Activated naive CD8-positive, alpha-beta T cell treated with anti-CD3 and anti-CD28 coated beads, Interleukin-2, amount 10 ng/mL, durations not matched to agents 7 days and 5 days (primary cell): ENCODE measurements around the gene VNN1. TPM values are rescaled to one million over a fixed set of nuclear protein-coding genes. Genes with fewer than 3 reads are reported as not detected.
A peak's percentile ranks its signal among the peaks of the same experiment; 100 is the strongest.
"Not testable (repeated sequence)": the region's sequence is repeated elsewhere in the genome, so short reads cannot be mapped to it uniquely, and the experiment has no call there.

ENCODE experiments used
- ATAC-seq: fragments of 150-1000 bp; cut with Tn5 transposase; one replicate; pipeline ENCODE4 v1.10.0; 2021; ENCODE audit warnings: low read depth, moderate library complexity
- POLR2A ChIA-PET: fragments of 350-600 bp; sonication (Branson Sonifier 250); formaldehyde crosslinking; loops from one replicate; lab custom pipeline; 2021; ENCODE audit warnings: antibody characterized with exemption; lab: Charles Lee
- DNase-seq: peaks from one replicate; pipeline ENCODE4 v3.0.0; 2021
- H3K27ac Mint-ChIP-seq: one replicate; pipeline ENCODE4 v1.8.0; 2022; ENCODE audit warnings: mild to moderate bottlenecking, mixed read lengths
- H3K27me3 Mint-ChIP-seq: one replicate; pipeline ENCODE4 v1.8.0; 2022; ENCODE audit warnings: mild to moderate bottlenecking, moderate library complexity, mixed read lengths
- H3K36me3 Mint-ChIP-seq: one replicate; pipeline ENCODE4 v1.8.0; 2021; ENCODE audit warnings: mild to moderate bottlenecking, mixed read lengths
- H3K4me1 Mint-ChIP-seq: one replicate; pipeline ENCODE4 v1.8.0; 2021; ENCODE audit warnings: mixed read lengths
- H3K4me3 Mint-ChIP-seq: one replicate; pipeline ENCODE4 v1.8.0; 2022; ENCODE audit warnings: mild to moderate bottlenecking, moderate library complexity, mixed read lengths
- H3K9me3 Mint-ChIP-seq: one replicate; pipeline ENCODE4 v1.8.0; 2021; ENCODE audit warnings: mixed read lengths
- total RNA-seq, 2 experiments: library from RNA; stranded (reverse); gene quantifications; one replicate each; pipeline ENCODE4 v1.2.3, GENCODE V29; 2021

The VNN1 gene
- total RNA-seq, 2 experiments from 2014 or later: not detected

DNA sequence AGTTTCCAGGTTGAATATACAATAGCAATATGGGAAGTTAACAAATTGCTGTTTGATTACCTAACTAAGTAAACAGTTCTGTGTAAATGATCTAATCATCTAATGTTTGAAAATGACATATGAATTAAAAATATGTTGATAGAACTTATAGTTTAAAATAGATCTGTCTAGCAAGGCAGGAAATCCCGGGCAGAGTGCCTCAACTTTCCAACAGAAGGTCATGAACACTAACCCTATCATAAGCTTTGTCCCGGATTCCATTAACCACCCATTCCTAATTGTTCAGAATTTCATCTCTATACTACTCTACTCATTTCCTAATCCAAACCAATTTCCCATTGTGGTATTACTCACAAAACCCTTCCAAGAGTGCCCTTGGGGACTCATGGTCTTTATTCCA lies 65.0 kb downstream of the VNN1 start:
- POLR2A ChIA-PET: no interaction called here
- no peak overlapping the region for H3K27ac Mint-ChIP-seq
- H3K9me3 Mint-ChIP-seq: no peaks in the 10 kb centered on the region

DNA sequence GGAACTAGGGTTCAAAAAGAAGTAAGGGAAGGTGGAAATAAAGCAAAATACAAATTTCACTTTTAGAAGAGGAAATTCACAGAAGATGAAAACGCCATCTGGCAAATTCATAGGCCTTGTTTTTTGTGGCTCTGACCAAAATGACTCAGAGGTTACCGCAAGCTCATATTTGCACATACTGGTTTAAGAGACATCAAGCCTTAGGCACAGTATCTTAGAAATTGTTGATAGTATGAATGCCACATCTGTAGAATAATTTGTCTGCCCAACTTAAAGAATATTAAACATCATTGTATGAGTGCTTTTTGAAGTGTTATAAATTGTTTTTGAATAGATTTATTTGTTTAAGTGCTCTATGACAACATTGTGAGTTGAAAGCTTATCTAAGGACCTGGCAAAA lies 65.5 kb downstream of the VNN1 start:
- peak overlapping the region; percentile 18 for H3K4me3 Mint-ChIP-seq
- no peaks in the 10 kb centered on the region for H3K9me3 Mint-ChIP-seq
- no peak for DNase-seq
- no peaks in the 10 kb centered on the region for H3K36me3 Mint-ChIP-seq
- POLR2A ChIA-PET: no interaction called here
- no peak overlapping the region for H3K27ac Mint-ChIP-seq
- peaks cover 6% of the 10 kb centered on the region for H3K4me1 Mint-ChIP-seq
- peaks cover 14% of the 10 kb centered on the region for H3K27me3 Mint-ChIP-seq
- peak; percentile 63 for ATAC-seq

More for the DNA sequence above, 65.0 kb downstream of the VNN1 start:
- H3K36me3 Mint-ChIP-seq: no peaks in the 10 kb centered on the region
- no peak overlapping the region for H3K4me3 Mint-ChIP-seq
- peaks cover 10% of the 10 kb centered on the region for H3K27me3 Mint-ChIP-seq
- DNase-seq: no peak
- H3K4me1 Mint-ChIP-seq: peaks cover 6% of the 10 kb centered on the region
- ATAC-seq: no peak

- POLR2A ChIA-PET: no interaction called here
- no peak for ATAC-seq
Measured at GRCh38 chr6:132643547-132643946, 70.3 kb downstream of the VNN1 start.

GRCh38 chr6:132637135-132637534 lies 76.7 kb downstream of the VNN1 start:
- H3K9me3 Mint-ChIP-seq, DNase-seq, POLR2A ChIA-PET, ATAC-seq, H3K27ac Mint-ChIP-seq, H3K4me3 Mint-ChIP-seq, H3K4me1 Mint-ChIP-seq, H3K36me3 Mint-ChIP-seq: not testable (repeated sequence)
- H3K27me3 Mint-ChIP-seq: peaks cover 24% of the 10 kb centered on the region

More at GRCh38 chr6:132643547-132643946, 70.3 kb downstream of the VNN1 start:
- peaks cover 30% of the 10 kb centered on the region for H3K27me3 Mint-ChIP-seq
- DNase-seq: no peak
- H3K4me1 Mint-ChIP-seq: peaks cover 11% of the 10 kb centered on the region
- no peak overlapping the region for H3K27ac Mint-ChIP-seq
- no peak overlapping the region for H3K4me3 Mint-ChIP-seq
- H3K36me3 Mint-ChIP-seq: no peaks in the 10 kb centered on the region
- H3K9me3 Mint-ChIP-seq: no peaks in the 10 kb centered on the region

GRCh38 chr6:132635906-132636305 lies 77.9 kb downstream of the VNN1 start:
- H3K4me3 Mint-ChIP-seq, DNase-seq, POLR2A ChIA-PET, H3K27ac Mint-ChIP-seq, ATAC-seq, H3K4me1 Mint-ChIP-seq, H3K9me3 Mint-ChIP-seq, H3K36me3 Mint-ChIP-seq: not testable (repeated sequence)
- H3K27me3 Mint-ChIP-seq: peaks cover 25% of the 10 kb centered on the region

DNA sequence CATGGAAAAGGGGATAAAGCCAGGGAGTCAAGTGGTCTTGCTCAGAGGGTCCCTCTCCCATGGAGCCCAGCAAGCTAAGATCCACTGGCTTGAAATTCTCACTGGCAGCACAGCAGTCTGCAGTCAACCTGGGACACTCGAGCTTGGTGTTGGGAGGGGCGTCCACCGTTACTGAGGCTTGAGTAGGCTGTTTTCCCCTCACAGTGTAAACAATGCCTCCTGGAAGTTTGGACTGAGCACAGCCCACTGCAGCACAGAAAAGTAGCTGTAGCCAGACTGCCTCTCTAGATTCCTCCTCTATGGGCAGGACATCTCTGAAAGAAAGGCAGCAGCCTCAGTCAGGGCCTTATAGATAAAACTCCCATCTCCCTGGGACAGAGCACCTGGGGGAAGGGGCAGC lies 78.6 kb downstream of the VNN1 start:
- peaks cover 29% of the 10 kb centered on the region for H3K27me3 Mint-ChIP-seq
- ATAC-seq, H3K4me1 Mint-ChIP-seq, DNase-seq, H3K36me3 Mint-ChIP-seq, H3K9me3 Mint-ChIP-seq, POLR2A ChIA-PET, H3K4me3 Mint-ChIP-seq, H3K27ac Mint-ChIP-seq: not testable (repeated sequence)

DNA sequence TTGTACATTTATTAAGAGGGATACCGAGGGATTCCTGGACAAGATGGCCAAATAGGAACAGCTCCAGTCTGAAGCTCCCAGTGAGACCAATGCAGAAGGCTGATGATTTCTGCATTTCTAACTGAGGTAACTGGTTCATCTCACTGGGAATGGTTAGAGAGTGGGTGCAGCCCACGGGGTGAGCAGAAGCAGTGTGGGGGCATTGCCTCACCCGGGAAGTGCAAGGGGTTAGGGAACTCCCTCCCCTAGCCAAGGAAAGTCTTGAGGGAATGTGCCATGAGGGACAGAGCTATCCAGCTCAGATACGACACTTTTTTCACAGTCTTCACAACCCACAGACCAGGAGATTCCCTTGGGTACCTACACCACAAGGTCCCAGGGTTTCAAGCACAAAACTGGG lies 79.1 kb downstream of the VNN1 start:
- ATAC-seq (no peak), DNase-seq (no peak)
- POLR2A ChIA-PET: no interaction called here
- Mint-ChIP-seq H3K27ac (no peak overlapping the region), H3K4me3 (no peak overlapping the region), H3K36me3 (no peaks in the 10 kb centered on the region), H3K4me1 (peaks cover 5% of the 10 kb centered on the region), H3K9me3 (no peaks in the 10 kb centered on the region), H3K27me3 (peaks cover 26% of the 10 kb centered on the region)

DNA sequence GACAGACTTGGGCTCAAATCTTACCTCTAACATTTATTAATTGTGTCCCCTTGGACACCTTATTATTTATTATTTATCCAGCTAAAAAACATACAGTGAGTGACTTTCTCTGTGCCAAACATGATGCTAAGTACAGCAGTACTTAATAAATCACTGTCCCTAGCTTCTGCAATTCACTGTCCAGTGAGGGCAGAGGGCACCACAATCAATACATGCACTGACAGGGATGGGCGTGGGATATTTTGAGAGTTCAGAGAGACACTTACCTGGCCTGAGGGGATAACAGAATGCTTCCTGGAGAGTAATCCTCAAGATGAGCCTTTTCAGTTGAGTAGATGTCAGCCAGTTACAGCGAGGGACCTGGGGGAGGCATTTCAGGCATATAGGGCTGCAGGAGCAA lies 80.5 kb downstream of the VNN1 start:
- H3K27ac Mint-ChIP-seq: no peak overlapping the region
- ATAC-seq (no peak), DNase-seq (no peak)
- H3K9me3 Mint-ChIP-seq: no peaks in the 10 kb centered on the region
- H3K4me1 Mint-ChIP-seq: no peaks in the 10 kb centered on the region
- no peak overlapping the region for H3K4me3 Mint-ChIP-seq
- POLR2A ChIA-PET: no interaction called here
- peaks cover 26% of the 10 kb centered on the region for H3K27me3 Mint-ChIP-seq
- H3K36me3 Mint-ChIP-seq: no peaks in the 10 kb centered on the region

Other genes with a start within 250 kb of the VNN1 start
- gene STX7, start 200.9 kb downstream of the VNN1 start, total RNA-seq: 10 to 100 TPM; 20.5 to 25.0 TPM
- not detected for gene TAAR9, start 175.8 kb downstream of the VNN1 start, total RNA-seq
- gene TAAR8, start 161.4 kb downstream of the VNN1 start, total RNA-seq: not detected
- not detected for gene TAAR6, start 143.7 kb downstream of the VNN1 start, total RNA-seq
- not detected for gene TAAR5, start 124.3 kb downstream of the VNN1 start, total RNA-seq
- gene TAAR2, start 89.8 kb downstream of the VNN1 start, total RNA-seq: not detected
- gene TAAR1, start 54.9 kb downstream of the VNN1 start, total RNA-seq: not detected
- gene VNN2, start 43.8 kb upstream of the VNN1 start, total RNA-seq: 10 to 100 TPM; 30.4 to 31.5 TPM
- 1 to 10 TPM; 8.3 to 8.8 TPM for gene SLC18B1, start 84.6 kb upstream of the VNN1 start, total RNA-seq
- gene RPS12, start 100.5 kb upstream of the VNN1 start, total RNA-seq: 1,000 to 10,000 TPM; 1,453 to 1,569 TPM